Right ventricle myocardium inferior (tissue), 1 donor: ENCODE data around the gene THSD4. TPM values are rescaled to one million over a fixed set of nuclear protein-coding genes. Genes with fewer than 3 reads are reported as not detected.
"Not testable (repeated sequence)": the region's sequence is repeated elsewhere in the genome, so short reads cannot be mapped to it uniquely, and the experiment has no call there.

Source experiments
- ATAC-seq: fragments of 200-7000 bp; cut with Tn5 transposase; one replicate; pipeline ENCODE4 v1.9.1; 2020; ENCODE audit warnings: mild to moderate bottlenecking, moderate library complexity
- DNase-seq: peaks from one replicate; pipeline ENCODE4 v3.0.0; 2021; ENCODE audit errors: missing footprints
- intact Hi-C: fragments of 100-400 bp; cut with DNase I; formaldehyde crosslinking; loops from one replicate; pipeline ENCODE4 v1.11.0; 2022
- total RNA-seq: library from RNA; stranded (reverse); fragmentation: NEBNext Ultra II Directional; extraction: Animal tissue kit (Norgen Biotek cat#: 25700); gene quantifications from one replicate; pipeline ENCODE4 v1.2.1, GENCODE V29; 2021
- donor health status: DM: no; HTN: yes; CAD: no; lungs with severe emphysema.

THSD4 gene
- total RNA-seq, 1 donor from 2014 or later: 73.1 TPM

GRCh38 chr15:71115567-71116351 lies 488 bp downstream of the THSD4 start:
- ATAC-seq: peak; percentile 66
- DNase-seq: peak; percentile 74

GRCh38 chr15:71116366-71116765 lies 1.1 kb downstream of the THSD4 start:
- intact Hi-C loops: loop anchor here (1.0 to 10.0 kb wide), 8 partner anchors 32 to 688 kb away; no protein-coding TSS in a partner anchor
- DNase-seq: no peak
- peak; percentile 9 for ATAC-seq

More at GRCh38 chr15:71115567-71116351, 488 bp downstream of the THSD4 start:
- intact Hi-C loops: loop anchor here (1.0 to 10.0 kb wide), 9 partner anchors 33 to 689 kb away; no protein-coding TSS in a partner anchor

GRCh38 chr15:71116942-71117341 lies 1.7 kb downstream of the THSD4 start:
- ATAC-seq: peak; percentile 61
- DNase-seq: no peak
- intact Hi-C loops: loop anchor here (1.0 to 10.0 kb wide), 8 partner anchors 31 to 688 kb away; no protein-coding TSS in a partner anchor

- intact Hi-C loops: loop anchor here (5.0 to 10.0 kb wide), 7 partner anchors 49 to 687 kb away; no protein-coding TSS in a partner anchor
- DNase-seq: no peak
- ATAC-seq: no peak
Observed at GRCh38 chr15:71117714-71118305, 2.5 kb downstream of the THSD4 start.

- intact Hi-C loops: loop anchor here (5.0 to 10.0 kb wide), 7 partner anchors 49 to 686 kb away; no protein-coding TSS in a partner anchor
- no peak for DNase-seq
- no peak for ATAC-seq
Observed at GRCh38 chr15:71118345-71118744, 3.1 kb downstream of the THSD4 start.

- no peak for DNase-seq
Observed at GRCh38 chr15:71118881-71119632, 3.8 kb downstream of the THSD4 start.

GRCh38 chr15:71120428-71120944 lies 5.2 kb downstream of the THSD4 start:
- no peak for ATAC-seq
- intact Hi-C loops: no loop called here

More at GRCh38 chr15:71118881-71119632, 3.8 kb downstream of the THSD4 start:
- ATAC-seq: no peak
- intact Hi-C loops: loop anchor here (5.0 to 10.0 kb wide), 7 partner anchors 48 to 686 kb away; no protein-coding TSS in a partner anchor

GRCh38 chr15:71121442-71121841 lies 6.2 kb downstream of the THSD4 start:
- intact Hi-C loops: no loop called here
- DNase-seq (no peak), ATAC-seq (no peak)

More at GRCh38 chr15:71120428-71120944, 5.2 kb downstream of the THSD4 start:
- DNase-seq: no peak

- DNase-seq (no peak), ATAC-seq (no peak)
- intact Hi-C loops: loop anchor here (5.0 kb wide), 1 partner anchor 67 kb away; no protein-coding TSS in a partner anchor
Observed at GRCh38 chr15:71124937-71125790, 9.9 kb downstream of the THSD4 start.

GRCh38 chr15:71125831-71126450 lies 10.7 kb downstream of the THSD4 start:
- intact Hi-C loops: loop anchor here (5.0 kb wide), 1 partner anchor 66 kb away; no protein-coding TSS in a partner anchor
- ATAC-seq (no peak), DNase-seq (no peak)

- intact Hi-C loops: loop anchor here (5.0 kb wide), 1 partner anchor 65 kb away; no protein-coding TSS in a partner anchor
- ATAC-seq (no peak), DNase-seq (no peak)
Observed at GRCh38 chr15:71127083-71127482, 11.8 kb downstream of the THSD4 start.

- peak; percentile 61 for ATAC-seq
Observed at GRCh38 chr15:71128159-71128558, 12.9 kb downstream of the THSD4 start.

GRCh38 chr15:71128939-71129562 lies 13.8 kb downstream of the THSD4 start:
- DNase-seq (no peak), ATAC-seq (no peak)
- intact Hi-C loops: loop anchor here (5.0 kb wide), 1 partner anchor 63 kb away; no protein-coding TSS in a partner anchor

More at GRCh38 chr15:71128159-71128558, 12.9 kb downstream of the THSD4 start:
- DNase-seq: not testable (repeated sequence)
- intact Hi-C loops: loop anchor here (5.0 kb wide), 1 partner anchor 64 kb away; no protein-coding TSS in a partner anchor

GRCh38 chr15:71129669-71130068 lies 14.4 kb downstream of the THSD4 start:
- intact Hi-C loops: loop anchor here (5.0 kb wide), 1 partner anchor 63 kb away; no protein-coding TSS in a partner anchor
- no peak for ATAC-seq

GRCh38 chr15:71131601-71132362 lies 16.5 kb downstream of the THSD4 start:
- ATAC-seq (no peak), DNase-seq (no peak)
- intact Hi-C loops: no loop called here

More at GRCh38 chr15:71129669-71130068, 14.4 kb downstream of the THSD4 start:
- no peak for DNase-seq
